Neural progenitor cell (in vitro differentiated cells): ENCODE measurements around the gene ITGB3. TPM values are rescaled to one million over a fixed set of nuclear protein-coding genes. Genes with fewer than 3 reads are reported as not detected.

Source experiments
- DNase-seq: peaks from one replicate; pipeline ENCODE4 v3.0.0-alpha.2; 2016; ENCODE audit warnings: low spot score
- H2AFZ ChIP-seq: fragments of 200-600 bp; sonication (generic); replicated peaks from 2 replicates; pipeline ENCODE4 v1.6.1; 2016; ENCODE audit warnings: antibody characterized with exemption
- H3F3A ChIP-seq: fragments of 200-600 bp; sonication (generic); 2 replicates; pipeline ENCODE4 v1.6.1; 2016; ENCODE audit warnings: antibody characterized with exemption, low read depth
- H3K27ac ChIP-seq: fragments of 200-600 bp; sonication (generic); 2 replicates; pipeline ENCODE4 v1.5.1; 2016; ENCODE audit warnings: mild to moderate bottlenecking
- H3K27me3 ChIP-seq: fragments of 200-600 bp; sonication (generic); 2 replicates; pipeline ENCODE4 v1.6.1; 2016; ENCODE audit warnings: mild to moderate bottlenecking, moderate library complexity
- H3K36me3 ChIP-seq: fragments of 200-600 bp; sonication (generic); 2 replicates; pipeline ENCODE4 v1.5.1; 2016
- H3K4me1 ChIP-seq: fragments of 200-600 bp; sonication (generic); 2 replicates; pipeline ENCODE4 v1.6.1; 2016; ENCODE audit warnings: mixed run types
- H3K4me2 ChIP-seq: fragments of 200-600 bp; sonication (generic); 2 replicates; pipeline ENCODE4 v1.6.1; 2016
- H3K4me3 ChIP-seq: fragments of 200-600 bp; sonication (generic); 2 replicates; pipeline ENCODE4 v1.5.1; 2016
- H3K79me2 ChIP-seq: fragments of 200-600 bp; sonication (generic); 2 replicates; pipeline ENCODE4 v1.6.1; 2016; ENCODE audit warnings: low read depth
- H3K9ac ChIP-seq: fragments of 200-600 bp; sonication (generic); 2 replicates; pipeline ENCODE4 v1.6.1; 2016
- H3K9me3 ChIP-seq: fragments of 200-600 bp; sonication (generic); 2 replicates; pipeline ENCODE4 v1.5.1; 2016; ENCODE audit warnings: low read depth
- H4K20me1 ChIP-seq: fragments of 200-600 bp; sonication (generic); 2 replicates; pipeline ENCODE4 v1.6.1; 2016; ENCODE audit warnings: low read depth
- H3K27ac Mint-ChIP-seq: 3 replicates; pipeline ENCODE4 v1.8.0; 2021; ENCODE audit warnings: mixed read lengths
- H3K27me3 Mint-ChIP-seq: 2 replicates; pipeline ENCODE4 v1.8.0; 2022; ENCODE audit warnings: low read depth, mild to moderate bottlenecking, inconsistent platforms, moderate library complexity, mixed read lengths; ENCODE audit not compliant: insufficient read depth
- H3K36me3 Mint-ChIP-seq: 3 replicates; pipeline ENCODE4 v1.8.0; 2021; ENCODE audit warnings: mixed read lengths
- H3K4me1 Mint-ChIP-seq: 3 replicates; pipeline ENCODE4 v1.8.0; 2021; ENCODE audit warnings: mixed read lengths
- H3K4me3 Mint-ChIP-seq: 3 replicates; pipeline ENCODE4 v1.8.0; 2021; ENCODE audit warnings: mild to moderate bottlenecking, moderate library complexity, mixed read lengths
- H3K9me3 Mint-ChIP-seq: 3 replicates; pipeline ENCODE4 v1.8.0; 2020; ENCODE audit warnings: mixed read lengths
- CTCF ChIP-seq: fragments of 200-600 bp; sonication (generic); IDR thresholded peaks from 2 replicates; pipeline ENCODE4 v1.5.1; 2017; ENCODE audit warnings: antibody characterized with exemption, mild to moderate bottlenecking
- EZH2 ChIP-seq: fragments of 200-600 bp; sonication (generic); IDR thresholded peaks from 2 replicates; pipeline ENCODE4 v1.6.1; 2017; ENCODE audit warnings: antibody characterized with exemption, mild to moderate bottlenecking, moderate library complexity
- EZH2phosphoT487 ChIP-seq: fragments of 200-600 bp; sonication (generic); IDR thresholded peaks from 2 replicates; pipeline ENCODE4 v1.6.1; 2017; ENCODE audit warnings: antibody characterized with exemption
- total RNA-seq: library from RNA; depleted of rRNA; stranded (reverse); fragments of >200 nt; gene quantifications from 2 replicates; pipeline ENCODE4 v1.2.3, GENCODE V29; 2015; ENCODE audit warnings: low replicate concordance

ITGB3 gene
- total RNA-seq, 1 donor from 2014 or later: 0.47 TPM

- Histone ChIP-seq H3F3A (no peaks in the 10 kb centered on the region), H3K27me3 (no peaks in the 10 kb centered on the region), H3K9me3 (no peaks in the 10 kb centered on the region), H4K20me1 (no peaks in the 10 kb centered on the region), H3K9ac (no peak overlapping the region), H3K4me2 (no peak overlapping the region), H3K4me3 (no peak overlapping the region), H2AFZ (no peak overlapping the region), H3K36me3 (no peaks in the 10 kb centered on the region), H3K27ac (no peak overlapping the region), H3K79me2 (no peaks in the 10 kb centered on the region), H3K4me1 (no peaks in the 10 kb centered on the region)
- H3K27ac Mint-ChIP-seq: no peak overlapping the region
- no peaks in the 10 kb centered on the region for H3K36me3 Mint-ChIP-seq
- no peaks in the 10 kb centered on the region for H3K9me3 Mint-ChIP-seq
- TF ChIP-seq CTCF (no peak), EZH2phosphoT487 (no peak)
- no peak overlapping the region for H3K4me3 Mint-ChIP-seq
- no peaks in the 10 kb centered on the region for H3K4me1 Mint-ChIP-seq
- peaks cover 10% of the 10 kb centered on the region for H3K27me3 Mint-ChIP-seq
- no peak for DNase-seq
These were observed 12.8 kb upstream of the ITGB3 start for GRCh38 chr17:47240806-47241205.

- H3K27ac Mint-ChIP-seq: no peak overlapping the region
- no peaks in the 10 kb centered on the region for H3K9me3 Mint-ChIP-seq
- H3K4me3 Mint-ChIP-seq: no peak overlapping the region
- no peaks in the 10 kb centered on the region for H3K4me1 Mint-ChIP-seq
- H3K4me2 ChIP-seq: no peak overlapping the region
- no peaks in the 10 kb centered on the region for H3K36me3 Mint-ChIP-seq
- no peak overlapping the region for H3K9ac ChIP-seq
- no peaks in the 10 kb centered on the region for H3K27me3 ChIP-seq
- no peak overlapping the region for H3K4me3 ChIP-seq
- no peak for DNase-seq
- TF ChIP-seq EZH2phosphoT487: no peak
- TF ChIP-seq EZH2: no peak
- TF ChIP-seq CTCF: no peak
- H3K9me3 ChIP-seq: no peaks in the 10 kb centered on the region
- no peak overlapping the region for H3K27ac ChIP-seq
- no peaks in the 10 kb centered on the region for H3K79me2 ChIP-seq
- no peak overlapping the region for H2AFZ ChIP-seq
- H3K4me1 ChIP-seq: no peaks in the 10 kb centered on the region
- H3F3A ChIP-seq: no peaks in the 10 kb centered on the region
- H3K36me3 ChIP-seq: no peaks in the 10 kb centered on the region
- peaks cover 10% of the 10 kb centered on the region for H3K27me3 Mint-ChIP-seq
- H4K20me1 ChIP-seq: no peaks in the 10 kb centered on the region
These were observed 11.0 kb upstream of the ITGB3 start for GRCh38 chr17:47242648-47243047.

GRCh38 chr17:47243737-47244598, 9.7 kb upstream of the ITGB3 start:
- no peak for DNase-seq
- Histone ChIP-seq H3K9ac (no peak overlapping the region), H4K20me1 (no peaks in the 10 kb centered on the region), H3K27me3 (no peaks in the 10 kb centered on the region), H3F3A (no peaks in the 10 kb centered on the region), H2AFZ (no peak overlapping the region), H3K79me2 (no peaks in the 10 kb centered on the region), H3K4me1 (no peaks in the 10 kb centered on the region), H3K27ac (no peak overlapping the region), H3K9me3 (no peaks in the 10 kb centered on the region), H3K4me3 (no peak overlapping the region), H3K4me2 (no peak overlapping the region), H3K36me3 (no peaks in the 10 kb centered on the region)
- Mint-ChIP-seq H3K27me3 (peaks cover 13% of the 10 kb centered on the region), H3K36me3 (no peaks in the 10 kb centered on the region), H3K9me3 (no peaks in the 10 kb centered on the region), H3K4me3 (no peak overlapping the region), H3K4me1 (no peaks in the 10 kb centered on the region), H3K27ac (no peak overlapping the region)
- TF ChIP-seq EZH2 (no peak), EZH2phosphoT487 (no peak), CTCF (no peak)
